Caco-2 (cell line): ENCODE results near the gene CDC14B. TPM values are rescaled to one million over a fixed set of nuclear protein-coding genes. Genes with fewer than 3 reads are reported as not detected.

Experiments
- BruUV-seq: library from RNA; stranded (reverse); fragments of 400-500 nt; replicated peaks from 2 replicates; lab custom pipeline; 2021; lab: Mats Ljungman, UMichigan
- CTCF ChIA-PET: fragments of 300-600 bp; sonication (Branson Sonifier 250); formaldehyde crosslinking; loops from one replicate; lab custom pipeline; 2022; ENCODE audit warnings: antibody characterized with exemption; lab: Charles Lee
- POLR2A ChIA-PET: fragments of 300-600 bp; sonication (Branson Sonifier 250); formaldehyde crosslinking; loops from one replicate; lab custom pipeline; 2022; ENCODE audit warnings: antibody characterized with exemption; lab: Charles Lee
- DNase-seq, 2 experiments: peaks; one replicate each; pipeline versions ENCODE4 v3.0.0 to v3.0.0-alpha.2; 2020 to 2022
- H3K27me3 ChIP-seq: replicated peaks from 2 replicates; pipeline ENCODE4 v1.6.0; 2011; ENCODE audit warnings: low read length; ENCODE audit not compliant: control insufficient read depth, insufficient read depth
- H3K36me3 ChIP-seq: 2 replicates; pipeline ENCODE4 v1.5.1; 2011; ENCODE audit warnings: low read length; ENCODE audit not compliant: control insufficient read depth, insufficient read depth
- H3K4me1 ChIP-seq: fragments of 250-450 bp; sonication (Bioruptor Pico); 2 replicates; pipeline ENCODE4 v1.5.1; 2020; ENCODE audit warnings: mild to moderate bottlenecking
- H3K4me3 ChIP-seq: 2 replicates; pipeline ENCODE4 v1.5.1; 2011; ENCODE audit warnings: low read depth, mild to moderate bottlenecking, control low read depth, low read length
- H3K9me3 ChIP-seq: fragments of 250-450 bp; sonication (Bioruptor Pico); 2 replicates; pipeline ENCODE4 v1.5.1; 2020; ENCODE audit warnings: mild to moderate bottlenecking, moderate library complexity
- H3K27ac Mint-ChIP-seq: one replicate; pipeline ENCODE4 v1.8.0; 2022; ENCODE audit warnings: mixed read lengths; ENCODE audit not compliant: unreplicated experiment
- H3K27me3 Mint-ChIP-seq: one replicate; pipeline ENCODE4 v1.8.0; 2022; ENCODE audit warnings: mixed read lengths; ENCODE audit not compliant: insufficient read depth, unreplicated experiment
- H3K36me3 Mint-ChIP-seq: one replicate; pipeline ENCODE4 v1.8.0; 2022; ENCODE audit warnings: mild to moderate bottlenecking, mixed read lengths; ENCODE audit not compliant: insufficient read depth, unreplicated experiment
- H3K4me1 Mint-ChIP-seq: one replicate; pipeline ENCODE4 v1.8.0; 2022; ENCODE audit warnings: low read depth, mixed read lengths; ENCODE audit not compliant: unreplicated experiment
- H3K4me3 Mint-ChIP-seq: one replicate; pipeline ENCODE4 v1.8.0; 2022; ENCODE audit warnings: mild to moderate bottlenecking, moderate library complexity, mixed read lengths; ENCODE audit not compliant: unreplicated experiment
- H3K9me3 Mint-ChIP-seq: one replicate; pipeline ENCODE4 v1.8.0; 2022; ENCODE audit warnings: mixed read lengths; ENCODE audit not compliant: unreplicated experiment
- intact Hi-C: fragments of 100-400 bp; cut with micrococcal nuclease; formaldehyde crosslinking; loops from one replicate; pipeline ENCODE4 v1.10.0; 2022; ENCODE audit not compliant: unreplicated experiment
- total RNA-seq: library from RNA; stranded (reverse); gene quantifications from 2 replicates; pipeline ENCODE4 v1.2.3, GENCODE V29; 2022
- TF ChIP-seq, protein P1 (sequence below), 2 experiments: fragments of 200-600 bp in 1 of 2; IDR thresholded peaks; 1 replicate in 1 of 2; 2 replicates in 1 of 2; pipeline versions ENCODE4 v1.5.1 to v1.8.0; 2011 to 2022; ENCODE audit warnings: antibody characterized with exemption in 1 of 2, control low read depth in 1 of 2, inconsistent platforms in 1 of 2, low read depth in 1 of 2, low read length in 1 of 2, mild to moderate bottlenecking in 1 of 2, moderate library complexity in 1 of 2; ENCODE audit not compliant: insufficient read depth in 1 of 2, severe bottlenecking in 1 of 2, unreplicated experiment in 1 of 2

The CDC14B gene
- total RNA-seq, 1 experiment from 2014 or later, result 81.4 TPM

GRCh38 chr9:96459268-96460007 is 160.2 kb downstream of the CDC14B start:
- Mint-ChIP-seq H3K36me3 (peaks cover 14% of the 10 kb centered on the region), H3K9me3 (no peaks in the 10 kb centered on the region), H3K4me1 (no peaks in the 10 kb centered on the region), H3K27me3 (no peaks in the 10 kb centered on the region), H3K27ac (no peak overlapping the region), H3K4me3 (no peak overlapping the region)
- ChIA-PET CTCF (no interaction called here), POLR2A (no interaction called here)
- BruUV-seq, result no TSS peak
- no peak for DNase-seq
- no peaks in the 10 kb centered on the region for H3K4me1 ChIP-seq
- intact Hi-C loops, result loop anchor here (10.0 kb wide), 1 partner anchor 315 kb away; the partner anchor contains the start of gene ZNF510
- H3K4me3 ChIP-seq, result no peak overlapping the region
- no peaks in the 10 kb centered on the region for H3K27me3 ChIP-seq
- no peaks in the 10 kb centered on the region for H3K9me3 ChIP-seq
- no peaks in the 10 kb centered on the region; the same call in 1 of the 2 replicates for H3K36me3 ChIP-seq
- TF ChIP-seq, protein P1, sequence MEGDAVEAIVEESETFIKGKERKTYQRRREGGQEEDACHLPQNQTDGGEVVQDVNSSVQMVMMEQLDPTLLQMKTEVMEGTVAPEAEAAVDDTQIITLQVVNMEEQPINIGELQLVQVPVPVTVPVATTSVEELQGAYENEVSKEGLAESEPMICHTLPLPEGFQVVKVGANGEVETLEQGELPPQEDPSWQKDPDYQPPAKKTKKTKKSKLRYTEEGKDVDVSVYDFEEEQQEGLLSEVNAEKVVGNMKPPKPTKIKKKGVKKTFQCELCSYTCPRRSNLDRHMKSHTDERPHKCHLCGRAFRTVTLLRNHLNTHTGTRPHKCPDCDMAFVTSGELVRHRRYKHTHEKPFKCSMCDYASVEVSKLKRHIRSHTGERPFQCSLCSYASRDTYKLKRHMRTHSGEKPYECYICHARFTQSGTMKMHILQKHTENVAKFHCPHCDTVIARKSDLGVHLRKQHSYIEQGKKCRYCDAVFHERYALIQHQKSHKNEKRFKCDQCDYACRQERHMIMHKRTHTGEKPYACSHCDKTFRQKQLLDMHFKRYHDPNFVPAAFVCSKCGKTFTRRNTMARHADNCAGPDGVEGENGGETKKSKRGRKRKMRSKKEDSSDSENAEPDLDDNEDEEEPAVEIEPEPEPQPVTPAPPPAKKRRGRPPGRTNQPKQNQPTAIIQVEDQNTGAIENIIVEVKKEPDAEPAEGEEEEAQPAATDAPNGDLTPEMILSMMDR (IDR thresholded peaks at IDR 0.05; ENCODE audit: insufficient read depth in 1 of 2, low read depth in 1 of 2, low read length in 1 of 2, severe bottlenecking in 1 of 2, unreplicated experiment in 1 of 2), result no peak

DNA sequence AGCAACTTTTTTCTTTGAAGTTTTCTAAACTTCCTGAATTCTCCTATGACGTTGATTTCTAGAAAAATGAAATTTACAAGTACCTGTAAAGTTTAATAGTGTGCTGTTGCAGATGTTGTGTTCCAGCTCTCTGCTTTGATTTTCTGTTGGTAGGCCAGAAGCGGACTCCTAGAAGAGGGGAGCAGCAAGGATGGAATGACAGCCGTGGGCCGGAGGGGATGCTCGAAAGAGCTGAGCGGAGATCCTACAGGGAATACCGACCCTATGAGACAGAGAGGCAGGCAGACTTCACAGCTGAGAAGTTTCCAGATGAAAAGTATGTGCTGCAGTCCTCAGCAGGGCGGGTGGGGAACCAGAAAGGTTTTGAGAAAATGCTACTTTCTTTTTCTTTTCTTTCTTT is 161.4 kb downstream of the CDC14B start:
- no TSS peak for BruUV-seq
- TF ChIP-seq, protein P1 (IDR thresholded peaks at IDR 0.05; ENCODE audit: insufficient read depth in 1 of 2, low read depth in 1 of 2, low read length in 1 of 2, severe bottlenecking in 1 of 2, unreplicated experiment in 1 of 2), result no peak
- intact Hi-C loops, result loop anchor here (10.0 kb wide), 1 partner anchor 317 kb away; the partner anchor contains the start of gene ZNF510
- Histone ChIP-seq H3K27me3 (no peaks in the 10 kb centered on the region), H3K9me3 (no peaks in the 10 kb centered on the region), H3K4me1 (no peaks in the 10 kb centered on the region), H3K4me3 (no peak overlapping the region), H3K36me3 (no peaks in the 10 kb centered on the region; the same call in 1 of the 2 replicates)
- no peak for DNase-seq
- CTCF ChIA-PET, result no interaction called here
- Mint-ChIP-seq H3K4me1 (peaks cover 6% of the 10 kb centered on the region), H3K9me3 (no peaks in the 10 kb centered on the region), H3K27me3 (no peaks in the 10 kb centered on the region), H3K4me3 (no peak overlapping the region), H3K36me3 (peaks cover 23% of the 10 kb centered on the region), H3K27ac (no peak overlapping the region)
- POLR2A ChIA-PET, result no interaction called here

- Histone ChIP-seq H3K4me3 (no peak overlapping the region), H3K27me3 (no peaks in the 10 kb centered on the region), H3K4me1 (0 out of 2 replicates have a peak, but pooled peaks cover 3% of the 10 kb centered on the region), H3K36me3 (no peaks in the 10 kb centered on the region; the same call in 1 of the 2 replicates), H3K9me3 (no peaks in the 10 kb centered on the region)
- no peak for DNase-seq
- Mint-ChIP-seq H3K27ac (no peak overlapping the region), H3K9me3 (no peaks in the 10 kb centered on the region), H3K4me1 (peaks cover 6% of the 10 kb centered on the region), H3K36me3 (peaks cover 23% of the 10 kb centered on the region), H3K4me3 (no peak overlapping the region), H3K27me3 (no peaks in the 10 kb centered on the region)
- POLR2A ChIA-PET, result no interaction called here
- BruUV-seq, result no TSS peak
- intact Hi-C loops, result loop anchor here (10.0 kb wide), 1 partner anchor 318 kb away; the partner anchor contains the start of gene ZNF510
- CTCF ChIA-PET, result no interaction called here
- TF ChIP-seq, protein P1 (IDR thresholded peaks at IDR 0.05; ENCODE audit: insufficient read depth in 1 of 2, low read depth in 1 of 2, low read length in 1 of 2, severe bottlenecking in 1 of 2, unreplicated experiment in 1 of 2), result no peak
Measured at GRCh38 chr9:96457266-96457665, 162.4 kb downstream of the CDC14B start.
